Parathyroid adenoma (tissue), 2 donors: ENCODE data around the gene ZDHHC20.
A peak's percentile ranks its signal among the peaks of the same experiment; 100 is the strongest.

Experiments
- H2AFZ ChIP-seq: fragments of 300-600 bp; sonication (generic); one replicate; pipeline ENCODE4 v1.7.0; 2017; ENCODE audit warnings: antibody characterized with exemption, mild to moderate bottlenecking
- H3K27ac ChIP-seq: fragments of 300-600 bp; sonication (generic); one replicate; pipeline ENCODE4 v1.7.0; 2017
- H3K27me3 ChIP-seq: fragments of 300-600 bp; sonication (generic); one replicate; pipeline ENCODE4 v1.7.0; 2017; ENCODE audit warnings: low read length; ENCODE audit not compliant: control insufficient read depth, insufficient read depth
- H3K36me3 ChIP-seq: fragments of 300-600 bp; sonication (generic); one replicate; pipeline ENCODE4 v1.7.0; 2017; ENCODE audit warnings: low read length; ENCODE audit not compliant: control insufficient read depth, insufficient read depth
- H3K4me1 ChIP-seq: fragments of 300-600 bp; sonication (generic); one replicate; pipeline ENCODE4 v1.7.0; 2017; ENCODE audit warnings: control low read depth
- H3K4me2 ChIP-seq: fragments of 300-600 bp; sonication (generic); one replicate; pipeline ENCODE4 v1.7.0; 2017; ENCODE audit warnings: low read length
- H3K4me3 ChIP-seq: fragments of 300-600 bp; sonication (generic); one replicate; pipeline ENCODE4 v1.7.0; 2017; ENCODE audit warnings: low read depth, low read length
- H3K79me2 ChIP-seq: fragments of 300-600 bp; sonication (generic); one replicate; pipeline ENCODE4 v1.7.0; 2017; ENCODE audit warnings: control low read depth
- H3K9ac ChIP-seq: fragments of 300-600 bp; sonication (generic); one replicate; pipeline ENCODE4 v1.7.0; 2017; ENCODE audit warnings: mild to moderate bottlenecking
- H3K9me3 ChIP-seq: fragments of 300-600 bp; sonication (generic); one replicate; pipeline ENCODE4 v1.7.0; 2017; ENCODE audit warnings: low read length; ENCODE audit not compliant: control insufficient read depth
- TF ChIP-seq, protein P1 (sequence below): fragments of 300-600 bp; sonication (generic); IDR thresholded peaks from one replicate; pipeline ENCODE4 v1.7.0; 2017; ENCODE audit warnings: antibody characterized with exemption, mild to moderate bottlenecking
- donor health status: primary hyperparathyroidism.

ZDHHC20 gene, protein sequence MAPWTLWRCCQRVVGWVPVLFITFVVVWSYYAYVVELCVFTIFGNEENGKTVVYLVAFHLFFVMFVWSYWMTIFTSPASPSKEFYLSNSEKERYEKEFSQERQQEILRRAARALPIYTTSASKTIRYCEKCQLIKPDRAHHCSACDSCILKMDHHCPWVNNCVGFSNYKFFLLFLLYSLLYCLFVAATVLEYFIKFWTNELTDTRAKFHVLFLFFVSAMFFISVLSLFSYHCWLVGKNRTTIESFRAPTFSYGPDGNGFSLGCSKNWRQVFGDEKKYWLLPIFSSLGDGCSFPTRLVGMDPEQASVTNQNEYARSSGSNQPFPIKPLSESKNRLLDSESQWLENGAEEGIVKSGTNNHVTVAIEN

DNA sequence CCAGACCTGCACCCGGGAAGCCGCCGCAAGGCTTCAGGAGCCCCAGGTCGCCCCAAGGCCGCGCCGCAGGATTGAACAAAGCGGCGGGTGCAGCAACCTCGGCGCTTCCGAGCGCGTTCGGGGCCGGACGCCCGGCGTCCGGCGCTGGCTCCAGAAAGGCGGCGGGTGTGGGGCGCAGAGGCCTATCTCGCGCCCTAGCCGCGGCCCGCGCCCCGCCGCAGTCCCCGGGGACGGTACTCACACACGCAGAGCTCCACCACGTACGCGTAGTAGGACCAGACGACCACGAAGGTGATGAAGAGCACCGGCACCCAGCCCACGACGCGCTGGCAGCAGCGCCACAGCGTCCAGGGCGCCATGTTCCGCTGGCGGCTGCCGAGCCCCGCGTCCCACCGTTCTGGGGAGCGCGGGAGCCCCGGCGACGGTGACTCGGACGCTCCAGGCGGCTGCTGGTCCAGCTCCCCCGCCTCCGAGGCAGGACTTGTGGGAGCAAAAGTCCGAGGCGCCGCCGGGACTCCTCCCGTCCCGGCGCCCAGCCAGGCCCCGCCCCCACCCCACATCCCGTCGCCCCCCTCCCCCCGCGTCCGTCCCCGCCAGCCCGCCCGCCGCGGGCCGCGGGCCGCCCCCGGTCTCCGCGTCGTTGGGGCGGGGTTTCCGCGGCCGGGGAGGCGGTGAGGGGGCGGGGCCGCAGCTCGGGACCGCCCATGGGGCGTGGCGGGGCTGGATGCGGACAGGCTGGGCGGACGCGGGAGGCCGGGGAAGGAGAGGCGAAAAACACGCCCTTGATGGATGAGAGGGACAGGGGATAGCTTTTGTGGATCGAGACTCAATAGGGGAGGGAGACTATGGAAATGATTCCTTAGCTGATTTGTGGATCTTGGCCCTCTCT is at the start of gene ZDHHC20:
Gene ZDHHC20, minus strand, starts transcription at position 491 of the 889 bp plus-strand sequence. Its CDS starts 132 bp downstream, at position 359.
- Histone ChIP-seq H3K27ac (peak within 1 kb of the TSS; percentile 74), H3K79me2 (peaks cover 12% of the 10 kb centered on the region), H3K27me3 (no peaks in the 10 kb centered on the region), H2AFZ (peak within 1 kb of the TSS; percentile 80), H3K4me1 (no peaks in the 10 kb centered on the region), H3K4me3 (peak within 1 kb of the TSS; percentile 99), H3K36me3 (no peaks in the 10 kb centered on the region), H3K4me2 (peak within 1 kb of the TSS; percentile 76), H3K9ac (peak within 1 kb of the TSS; percentile 21), H3K9me3 (no peaks in the 10 kb centered on the region)
- TF ChIP-seq, protein P1, sequence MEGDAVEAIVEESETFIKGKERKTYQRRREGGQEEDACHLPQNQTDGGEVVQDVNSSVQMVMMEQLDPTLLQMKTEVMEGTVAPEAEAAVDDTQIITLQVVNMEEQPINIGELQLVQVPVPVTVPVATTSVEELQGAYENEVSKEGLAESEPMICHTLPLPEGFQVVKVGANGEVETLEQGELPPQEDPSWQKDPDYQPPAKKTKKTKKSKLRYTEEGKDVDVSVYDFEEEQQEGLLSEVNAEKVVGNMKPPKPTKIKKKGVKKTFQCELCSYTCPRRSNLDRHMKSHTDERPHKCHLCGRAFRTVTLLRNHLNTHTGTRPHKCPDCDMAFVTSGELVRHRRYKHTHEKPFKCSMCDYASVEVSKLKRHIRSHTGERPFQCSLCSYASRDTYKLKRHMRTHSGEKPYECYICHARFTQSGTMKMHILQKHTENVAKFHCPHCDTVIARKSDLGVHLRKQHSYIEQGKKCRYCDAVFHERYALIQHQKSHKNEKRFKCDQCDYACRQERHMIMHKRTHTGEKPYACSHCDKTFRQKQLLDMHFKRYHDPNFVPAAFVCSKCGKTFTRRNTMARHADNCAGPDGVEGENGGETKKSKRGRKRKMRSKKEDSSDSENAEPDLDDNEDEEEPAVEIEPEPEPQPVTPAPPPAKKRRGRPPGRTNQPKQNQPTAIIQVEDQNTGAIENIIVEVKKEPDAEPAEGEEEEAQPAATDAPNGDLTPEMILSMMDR = no peak

DNA sequence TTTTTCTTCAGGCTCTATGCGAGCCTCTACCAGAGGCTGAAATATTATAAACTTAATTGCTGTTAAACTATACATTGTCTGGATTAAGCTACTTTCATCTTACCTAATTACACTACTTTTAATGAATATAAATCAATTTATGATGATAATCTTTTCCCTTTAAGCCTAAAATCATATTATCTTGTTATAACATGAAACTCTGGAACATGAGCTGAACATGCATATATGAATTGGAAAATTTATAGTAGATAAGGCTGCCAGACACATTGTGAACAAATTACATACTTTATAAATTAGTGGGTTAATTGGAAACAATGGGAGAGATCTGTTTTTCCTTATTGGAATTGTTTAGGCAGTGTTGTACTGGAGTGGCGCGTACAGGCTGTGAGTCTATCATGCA is 45.3 kb upstream of the ZDHHC20 start:
- Histone ChIP-seq H3K4me1 (no peaks in the 10 kb centered on the region), H3K79me2 (no peaks in the 10 kb centered on the region), H3K9me3 (no peaks in the 10 kb centered on the region), H3K27ac (no peak overlapping the region), H3K36me3 (no peaks in the 10 kb centered on the region), H2AFZ (no peak overlapping the region), H3K9ac (no peak overlapping the region), H3K27me3 (no peaks in the 10 kb centered on the region), H3K4me3 (no peak overlapping the region), H3K4me2 (no peak overlapping the region)
- TF ChIP-seq, protein P1 = no peak

DNA sequence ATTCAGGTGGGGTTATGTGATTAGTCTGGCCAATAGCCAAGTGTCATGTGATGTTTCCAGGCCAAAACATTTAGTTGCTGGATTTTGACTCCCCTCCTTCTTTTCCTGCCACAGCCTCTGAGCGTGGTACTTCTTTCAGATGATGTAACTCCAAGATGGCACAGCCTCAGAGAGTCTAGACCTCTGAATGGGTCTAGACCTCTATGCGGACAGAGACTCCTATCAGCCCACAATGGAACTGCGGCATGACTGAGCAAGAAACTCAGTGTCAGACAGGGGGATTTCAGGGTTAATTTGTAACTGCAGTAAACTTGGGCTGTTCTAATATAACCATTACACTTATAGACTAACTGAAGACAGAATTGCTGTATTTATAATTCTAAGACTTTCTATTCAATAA is 42.6 kb upstream of the ZDHHC20 start:
- Histone ChIP-seq H3K9ac (no peak overlapping the region), H3K79me2 (no peaks in the 10 kb centered on the region), H3K4me2 (no peak overlapping the region), H3K4me1 (no peaks in the 10 kb centered on the region), H3K4me3 (no peak overlapping the region), H2AFZ (no peak overlapping the region), H3K36me3 (no peaks in the 10 kb centered on the region), H3K27me3 (no peaks in the 10 kb centered on the region), H3K9me3 (no peaks in the 10 kb centered on the region), H3K27ac (no peak overlapping the region)
- TF ChIP-seq, protein P1 = no peak

DNA sequence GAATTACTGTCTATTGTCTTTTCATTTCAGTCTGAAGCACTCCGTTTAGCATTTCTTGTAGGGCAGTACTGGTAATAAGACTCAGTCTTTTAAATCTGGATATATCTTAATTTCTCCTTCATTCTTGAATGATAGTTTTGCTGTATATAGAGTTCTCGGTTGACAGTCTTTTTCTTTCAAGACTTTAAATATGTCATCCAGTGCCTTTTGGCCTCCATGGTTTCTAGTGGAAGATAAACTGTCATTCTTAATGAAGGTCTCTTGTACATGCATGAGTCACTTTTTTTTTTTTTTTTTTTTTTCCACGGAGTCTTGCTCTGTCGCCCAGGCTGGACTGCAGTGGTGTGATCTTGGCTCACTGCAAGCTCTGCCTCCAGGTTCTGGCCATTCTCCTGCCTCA is 27.2 kb upstream of the ZDHHC20 start:
- Histone ChIP-seq H3K4me3 (no peak overlapping the region), H3K9ac (no peak overlapping the region), H3K9me3 (no peaks in the 10 kb centered on the region), H3K4me1 (no peaks in the 10 kb centered on the region), H3K27me3 (no peaks in the 10 kb centered on the region), H3K4me2 (no peak overlapping the region), H2AFZ (no peak overlapping the region), H3K79me2 (no peaks in the 10 kb centered on the region), H3K27ac (no peak overlapping the region), H3K36me3 (no peaks in the 10 kb centered on the region)
- TF ChIP-seq, protein P1 = no peak
